Activated CD8-positive, alpha-beta memory T cell treated with anti-CD3 and anti-CD28 coated beads for 48 hours (primary cell): ENCODE results near the gene PHF2.
A peak's percentile ranks its signal among the peaks of the same experiment; 100 is the strongest.

Source experiments
- DNase-seq, 3 experiments: peaks; one replicate each; pipeline ENCODE4 v3.0.0-alpha.2; 2020; ENCODE audit warnings: low read depth in 2 of 3, low spot score in 2 of 3

The PHF2 gene

DNA sequence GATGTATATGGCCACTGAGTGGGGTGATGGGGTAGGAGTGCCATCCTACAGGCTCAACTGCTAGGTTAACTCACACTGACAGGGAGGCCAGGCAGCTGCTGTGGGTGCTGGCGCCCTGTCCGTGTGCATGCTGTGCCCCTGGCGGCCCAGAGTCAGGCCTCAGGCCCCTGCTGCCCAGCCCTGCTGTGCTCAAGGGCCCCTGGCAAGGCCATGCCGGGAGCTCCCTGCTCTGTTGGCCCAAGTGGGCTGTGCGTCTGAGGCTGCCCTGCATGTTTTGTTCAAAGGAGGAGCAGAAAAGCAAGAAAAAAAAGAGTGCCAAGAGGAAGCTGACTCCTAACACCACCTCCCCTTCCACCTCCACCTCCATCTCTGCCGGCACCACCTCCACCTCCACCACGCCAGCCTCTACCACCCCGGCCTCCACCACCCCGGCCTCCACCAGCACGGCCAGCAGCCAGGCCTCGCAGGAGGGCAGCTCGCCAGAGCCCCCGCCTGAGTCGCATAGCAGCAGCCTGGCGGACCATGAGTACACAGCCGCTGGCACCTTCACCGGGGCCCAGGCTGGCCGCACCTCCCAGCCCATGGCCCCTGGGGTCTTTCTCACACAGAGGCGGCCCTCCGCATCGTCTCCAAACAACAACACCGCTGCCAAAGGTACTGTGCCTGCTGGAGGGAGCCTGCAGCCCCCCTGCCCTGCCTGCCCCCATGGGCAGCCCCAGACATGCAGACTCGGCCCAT is 100.1 kb downstream of the PHF2 start:
- DNase-seq, result no peak

- DNase-seq, result no peak
Observed at GRCh38 chr9:93677048-93677571, 100.7 kb downstream of the PHF2 start.

GRCh38 chr9:93677641-93678136 is 101.3 kb downstream of the PHF2 start:
- DNase-seq, result no peak

DNA sequence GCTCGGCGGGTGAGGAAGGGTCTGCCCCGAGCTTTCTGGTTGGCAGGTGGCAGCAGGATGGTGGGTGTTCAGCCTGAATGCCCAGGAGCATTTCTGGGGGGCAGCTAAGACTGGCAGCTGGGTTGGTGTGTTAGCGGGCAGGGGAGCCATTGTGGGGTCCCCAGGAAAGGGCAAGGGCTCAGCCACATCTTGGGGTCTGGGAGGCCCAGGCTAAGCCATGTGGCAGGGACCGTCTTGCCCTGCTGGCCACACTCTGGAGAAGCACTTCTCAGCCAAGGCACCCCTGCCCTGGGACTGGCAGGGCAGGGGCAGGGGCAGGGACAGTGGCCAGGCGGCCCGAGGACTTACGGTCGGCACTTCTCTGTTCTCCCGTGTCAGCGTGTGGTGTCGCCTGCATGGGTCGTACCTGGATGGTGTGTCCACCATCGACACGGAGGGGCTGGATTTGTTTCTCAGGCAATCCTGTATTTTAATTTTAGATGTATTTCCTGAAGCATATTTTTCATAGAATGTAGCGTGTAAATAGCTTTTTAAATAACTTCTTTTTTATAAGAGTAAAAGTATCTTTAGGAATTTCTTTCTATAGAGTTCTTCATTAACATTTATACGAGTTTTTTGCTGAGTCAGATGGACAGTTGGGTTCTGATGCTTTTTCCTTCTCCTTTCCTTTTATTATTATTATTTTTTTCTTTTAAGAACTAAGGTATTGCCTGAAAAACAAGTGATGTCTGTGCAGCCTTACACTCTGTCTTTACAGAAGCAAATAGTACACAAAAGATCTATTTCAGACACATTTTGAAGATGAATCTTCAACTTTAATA is 102.0 kb downstream of the PHF2 start:
- DNase-seq, result no peak

- no peak for DNase-seq
Observed at GRCh38 chr9:93679536-93680442, 103.4 kb downstream of the PHF2 start.

DNA sequence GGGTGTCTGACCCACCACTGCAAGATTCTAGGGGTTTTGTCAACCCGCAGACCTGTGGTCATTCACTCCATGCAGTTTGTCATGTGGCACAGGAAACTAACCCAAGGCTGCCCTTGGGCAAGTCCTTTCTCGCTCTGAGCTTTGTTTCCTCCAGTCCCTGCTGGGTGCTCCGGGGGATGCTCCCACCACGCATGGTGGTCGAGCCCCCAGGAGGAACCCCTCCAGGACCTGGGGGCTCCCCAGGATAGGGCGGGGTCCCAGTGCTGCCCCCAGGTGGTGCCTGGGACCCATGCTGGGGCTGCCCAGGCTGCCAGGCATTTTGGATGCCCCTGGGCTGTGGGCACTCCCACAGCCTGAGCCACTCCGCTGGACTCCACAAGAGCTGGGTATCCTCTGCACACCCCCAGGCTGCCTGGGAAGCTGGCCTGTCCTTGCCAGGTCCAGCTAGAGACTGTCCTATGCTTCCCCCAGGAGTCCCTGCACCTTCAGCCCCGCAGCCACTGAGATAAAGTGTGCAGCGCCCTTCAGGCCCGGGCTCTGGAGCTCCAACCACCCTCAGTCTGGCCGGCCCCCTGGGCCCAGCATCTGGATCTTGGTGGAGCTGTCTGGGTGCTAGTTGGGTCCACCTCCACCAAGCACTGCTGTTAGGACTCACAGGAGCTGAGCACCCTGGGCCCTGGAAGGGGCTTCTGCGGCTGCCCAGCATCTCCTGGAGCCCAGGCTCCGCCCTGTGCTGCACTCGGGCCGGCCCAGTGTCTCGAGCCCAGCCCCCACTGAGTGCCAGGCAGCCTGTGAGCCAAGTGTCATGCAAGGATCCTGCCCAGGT is 104.3 kb downstream of the PHF2 start:
- DNase-seq, result no peak

DNA sequence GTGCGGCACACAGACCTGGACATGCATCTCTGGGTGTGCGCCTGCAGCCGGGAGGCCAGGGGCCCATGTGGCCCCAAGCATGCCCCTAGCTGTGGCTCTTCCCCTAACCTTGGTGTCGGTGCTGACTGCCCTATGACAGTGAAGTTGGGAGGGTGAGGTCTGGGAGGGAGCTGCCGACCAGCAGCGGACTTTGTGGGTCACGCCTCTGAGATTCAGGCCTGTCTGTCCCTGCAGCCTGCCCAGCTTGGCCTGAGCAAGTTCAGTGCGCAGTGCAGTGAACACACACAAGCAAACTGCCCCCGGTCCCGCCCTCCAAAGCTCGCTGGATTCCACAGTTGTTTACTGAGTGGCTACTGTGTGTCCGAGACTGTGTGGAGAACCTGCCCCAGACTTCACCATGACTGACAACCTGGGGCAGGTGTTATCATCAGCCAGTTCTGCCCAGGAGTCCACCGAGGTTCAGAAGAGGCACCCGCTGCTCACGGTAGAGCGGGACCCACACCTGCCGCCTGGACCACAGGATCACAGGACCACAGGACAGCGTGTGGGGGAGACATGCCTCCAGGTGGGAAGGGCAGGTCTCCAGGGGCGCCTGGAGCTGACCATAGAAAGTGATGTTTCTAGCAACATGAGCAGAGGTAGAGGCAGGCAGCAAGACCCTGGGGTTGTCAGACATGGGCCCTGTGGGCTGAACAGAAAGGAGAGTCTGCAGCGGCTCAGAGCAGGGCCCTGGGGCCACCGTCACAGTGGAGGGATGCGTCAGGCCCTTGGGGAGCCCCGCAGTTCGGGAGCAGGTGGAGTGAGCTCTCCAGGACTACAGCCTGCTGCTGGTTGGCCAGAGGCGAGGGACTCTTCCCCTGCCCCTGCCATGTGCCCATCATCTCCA is 105.1 kb downstream of the PHF2 start:
- DNase-seq, result no peak

GRCh38 chr9:93682155-93682968 is 106.0 kb downstream of the PHF2 start:
- DNase-seq, result peak in 2 of 3 experiments; percentile 49 to 56

- DNase-seq, result no peak
Observed at GRCh38 chr9:93683331-93684134, 107.1 kb downstream of the PHF2 start.

DNA sequence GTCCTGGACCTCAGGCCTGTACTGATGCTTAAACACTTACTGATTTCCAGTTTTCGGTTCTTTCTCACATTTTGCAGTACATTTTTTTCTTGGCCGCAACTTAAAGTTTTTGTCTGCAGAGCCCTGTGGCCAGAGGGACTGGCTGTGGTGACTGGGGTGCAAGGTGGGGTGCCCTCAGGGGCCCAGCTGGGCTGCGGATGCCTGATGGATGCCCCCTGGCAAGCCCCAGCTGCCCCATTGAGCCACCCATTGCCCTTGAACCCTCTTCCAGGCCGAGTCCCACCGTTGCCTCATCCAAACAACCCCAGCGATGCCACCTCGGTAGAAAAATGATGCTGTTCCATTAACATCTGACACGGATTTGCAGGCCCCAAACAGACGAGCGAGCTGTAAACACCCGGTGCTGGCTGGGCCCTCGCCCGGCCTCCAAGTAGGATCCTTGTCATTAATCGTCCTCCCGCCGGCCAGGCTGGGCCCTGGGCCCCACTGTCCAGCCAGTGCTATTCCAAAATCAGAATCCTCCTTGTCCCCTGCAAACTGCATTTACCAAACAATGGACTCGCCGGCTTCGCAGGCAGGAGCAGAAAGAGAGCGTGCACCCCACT is 107.9 kb downstream of the PHF2 start:
- DNase-seq, result no peak

- no peak for DNase-seq
Observed at GRCh38 chr9:93684806-93685543, 108.6 kb downstream of the PHF2 start.

- DNase-seq, result no peak
Observed at GRCh38 chr9:93686127-93686879, 109.9 kb downstream of the PHF2 start.

- DNase-seq, result no peak
Observed at GRCh38 chr9:93686880-93687236, 110.5 kb downstream of the PHF2 start.

- DNase-seq, result no peak
Observed at GRCh38 chr9:93690618-93691017, 114.2 kb downstream of the PHF2 start.

- no peak for DNase-seq
Observed at GRCh38 chr9:93693129-93693528, 116.7 kb downstream of the PHF2 start.
